HG03354 (cell line): ENCODE results near the gene ARFGAP2.

ENCODE experiments used
- ATAC-seq: cut with Tn5 transposase; IDR thresholded peaks from one replicate; pipeline ENCODE4 v1.9.1; 2021; ENCODE audit warnings: mild to moderate bottlenecking; ENCODE audit not compliant: unreplicated experiment, poor library complexity, severe bottlenecking

The ARFGAP2 gene

GRCh38 chr11:47188259-47188658 is 11.6 kb upstream of the ARFGAP2 start:
- no peak for ATAC-seq

GRCh38 chr11:47187723-47188122 is 11.0 kb upstream of the ARFGAP2 start:
- ATAC-seq: no peak

GRCh38 chr11:47186700-47187695 is 10.3 kb upstream of the ARFGAP2 start:
- ATAC-seq: peak; percentile 28

- peak; percentile 68 for ATAC-seq
These were observed 9.5 kb upstream of the ARFGAP2 start, which contains the start of gene PACSIN3 for GRCh38 chr11:47186076-47186699. TSS of gene PACSIN3 (minus strand) at chr11:47186434. CDS start at chr11:47182727, 3,707 bp downstream.

DNA sequence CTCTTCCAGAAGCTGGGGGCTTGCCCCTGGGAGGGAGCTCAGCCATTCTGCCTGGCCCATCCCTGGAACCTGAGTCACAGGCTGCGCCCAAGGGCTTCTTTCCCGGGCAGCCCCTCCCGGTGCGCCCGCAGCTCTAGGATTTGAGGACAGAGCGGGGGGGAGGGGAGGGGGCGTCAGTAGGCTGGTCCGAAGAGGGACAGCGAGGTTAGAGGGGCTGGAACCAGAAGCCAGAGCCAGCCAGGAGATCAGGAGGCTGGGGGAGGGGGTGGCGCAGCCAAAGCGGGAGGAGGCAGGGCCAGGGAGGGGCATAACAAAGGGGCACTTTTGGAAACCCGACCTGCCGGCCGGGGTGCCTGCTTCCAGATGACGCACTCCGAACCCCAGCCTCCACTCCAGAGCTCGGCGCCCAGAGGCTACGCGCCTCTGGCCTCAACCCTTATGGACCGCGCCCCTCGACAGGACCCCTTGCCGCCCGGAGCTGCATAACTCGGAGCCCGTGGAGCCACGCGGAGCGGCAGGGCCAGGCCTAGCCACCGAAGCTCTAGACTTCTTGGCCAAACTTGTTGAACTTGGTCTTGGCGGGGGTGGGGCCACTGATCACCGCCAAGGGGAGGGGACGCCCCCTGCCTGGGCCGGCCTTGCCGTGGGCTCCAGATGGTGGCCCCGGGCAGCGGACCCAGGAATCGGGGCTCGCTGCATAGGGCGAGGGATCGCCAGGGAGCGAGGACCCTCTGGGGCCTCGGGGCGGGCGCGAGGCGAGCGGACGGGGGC is 8.8 kb upstream of the ARFGAP2 start:
- peak; percentile 13 for ATAC-seq

- ATAC-seq: no peak
These were observed 8.1 kb upstream of the ARFGAP2 start for GRCh38 chr11:47184711-47185304.

GRCh38 chr11:47183969-47184368 is 7.3 kb upstream of the ARFGAP2 start:
- no peak for ATAC-seq

- no peak for ATAC-seq
These were observed 6.6 kb upstream of the ARFGAP2 start for GRCh38 chr11:47183031-47183856.

DNA sequence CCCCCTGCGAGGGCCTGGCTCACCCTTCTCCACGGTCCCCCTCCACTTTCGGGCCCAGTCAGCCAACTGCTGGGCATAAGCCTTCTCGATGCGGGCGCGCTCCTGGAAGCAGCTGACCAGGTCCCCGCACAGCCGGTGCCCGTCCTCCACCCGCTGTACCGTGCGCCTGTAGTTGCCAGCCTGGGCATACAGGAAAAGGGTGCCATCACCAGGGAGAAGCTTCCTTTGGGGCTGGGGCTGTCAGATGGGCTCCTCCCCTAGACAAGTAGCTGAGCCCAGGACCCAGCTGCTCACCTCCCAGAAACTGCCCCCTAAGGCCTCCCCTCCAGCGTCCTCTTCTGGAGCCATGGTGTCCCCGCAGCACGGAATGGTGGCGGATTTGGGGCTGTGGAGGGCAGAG is 5.7 kb upstream of the ARFGAP2 start:
- ATAC-seq: no peak

DNA sequence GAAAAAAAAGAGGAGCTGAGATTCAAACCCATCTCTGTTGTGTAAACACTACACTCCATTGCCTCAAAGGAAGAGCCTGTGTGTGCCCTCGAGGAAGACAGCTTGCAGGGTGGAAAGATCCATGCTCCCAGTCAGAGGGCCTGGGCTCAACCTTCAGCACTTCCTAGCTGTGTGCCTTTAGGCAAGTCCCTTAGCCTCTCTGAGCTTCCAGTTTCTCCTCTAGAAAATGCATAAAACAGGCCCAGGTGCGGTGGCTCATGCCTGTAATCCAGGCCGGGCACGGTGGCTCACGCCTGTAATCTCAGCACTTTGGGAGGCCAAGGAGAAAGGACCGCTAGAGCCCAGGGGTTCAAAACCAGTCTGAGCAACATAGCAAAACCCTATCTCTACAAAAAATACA is 4.6 kb upstream of the ARFGAP2 start:
- no peak for ATAC-seq

- ATAC-seq: no peak
These were observed 3.5 kb upstream of the ARFGAP2 start for GRCh38 chr11:47180006-47180787.

DNA sequence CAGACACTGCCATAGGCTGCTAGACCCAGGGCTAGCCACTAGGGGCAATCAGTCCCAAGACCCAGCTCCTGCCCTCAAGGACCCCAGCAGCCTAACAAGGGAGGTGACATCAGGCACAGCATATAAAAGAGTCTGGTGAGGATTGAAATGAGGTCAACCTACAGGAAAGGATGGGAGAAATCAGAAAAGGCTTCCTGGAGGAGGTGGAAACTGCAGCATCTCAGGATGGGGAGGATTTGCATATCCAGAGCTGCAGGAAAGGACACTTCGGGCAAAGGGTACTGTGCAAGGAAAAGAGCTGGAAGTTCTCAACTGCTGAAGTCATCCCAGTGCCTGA is 2.9 kb upstream of the ARFGAP2 start:
- ATAC-seq: peak; percentile 31

DNA sequence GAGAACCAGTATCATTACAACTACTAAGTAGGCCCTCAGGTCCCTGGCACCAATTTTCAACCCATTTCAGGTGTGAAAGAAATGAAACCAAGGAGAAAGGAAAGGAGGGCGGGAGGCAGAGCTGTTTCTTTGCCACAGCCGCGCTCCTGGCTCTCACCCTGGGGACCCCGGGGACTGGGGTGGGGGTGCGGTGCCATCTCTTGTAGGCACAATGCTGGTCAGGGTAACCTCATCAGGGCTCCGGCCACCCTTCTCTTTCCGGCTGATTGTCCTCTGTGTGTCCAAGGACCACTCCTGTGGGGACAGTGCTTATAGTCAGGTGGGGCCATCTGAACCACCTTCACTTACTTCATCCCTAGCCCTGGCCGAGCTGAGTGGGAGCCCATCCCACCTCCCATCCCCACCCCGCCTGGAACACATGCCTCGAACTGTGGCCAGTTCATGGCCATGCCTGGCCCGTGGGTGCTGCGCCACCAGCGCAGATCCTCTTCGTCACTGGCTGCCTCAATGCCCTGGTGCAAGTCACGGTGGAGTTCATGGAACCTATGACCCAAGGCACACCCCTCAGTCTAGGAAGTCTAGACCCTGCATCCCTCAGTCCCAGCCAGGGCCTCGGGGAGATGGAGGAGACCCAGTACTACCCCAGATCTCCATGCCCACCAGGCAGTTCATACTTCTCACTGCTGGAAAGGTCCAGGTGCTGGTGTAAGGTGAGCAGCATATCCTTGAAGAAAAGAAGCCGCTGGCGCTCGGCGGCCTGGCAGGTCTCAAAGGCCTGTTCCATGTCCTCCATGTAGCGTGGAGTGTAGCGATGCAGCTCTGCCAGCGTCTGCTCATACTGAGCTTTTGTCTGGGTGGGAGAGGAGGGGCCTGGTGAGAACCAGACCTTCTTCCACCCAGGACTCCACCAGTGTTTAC is 2.3 kb upstream of the ARFGAP2 start:
- no peak for ATAC-seq

DNA sequence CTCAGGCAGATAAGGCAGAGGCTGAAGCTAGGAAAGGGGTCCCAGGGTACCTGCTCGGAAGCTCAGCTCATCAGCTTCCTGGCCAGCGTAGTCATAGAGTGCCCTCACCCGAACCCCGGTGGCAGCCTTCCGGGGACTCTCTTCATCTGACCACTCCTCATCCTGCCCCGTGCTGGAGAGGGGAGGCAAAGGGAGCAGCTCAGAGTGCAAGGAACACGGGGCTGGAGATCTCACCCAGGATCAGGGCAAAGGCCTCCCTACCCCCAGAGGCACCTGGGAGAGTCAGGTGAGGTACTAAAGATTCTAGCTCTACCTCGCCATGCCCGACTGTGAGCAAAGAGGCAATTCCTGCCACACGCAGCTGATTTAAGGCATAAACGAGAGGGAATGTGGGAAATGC is 1.6 kb upstream of the ARFGAP2 start:
- ATAC-seq: no peak

- no peak for ATAC-seq
These were observed 1.2 kb upstream of the ARFGAP2 start for GRCh38 chr11:47177846-47178245.

DNA sequence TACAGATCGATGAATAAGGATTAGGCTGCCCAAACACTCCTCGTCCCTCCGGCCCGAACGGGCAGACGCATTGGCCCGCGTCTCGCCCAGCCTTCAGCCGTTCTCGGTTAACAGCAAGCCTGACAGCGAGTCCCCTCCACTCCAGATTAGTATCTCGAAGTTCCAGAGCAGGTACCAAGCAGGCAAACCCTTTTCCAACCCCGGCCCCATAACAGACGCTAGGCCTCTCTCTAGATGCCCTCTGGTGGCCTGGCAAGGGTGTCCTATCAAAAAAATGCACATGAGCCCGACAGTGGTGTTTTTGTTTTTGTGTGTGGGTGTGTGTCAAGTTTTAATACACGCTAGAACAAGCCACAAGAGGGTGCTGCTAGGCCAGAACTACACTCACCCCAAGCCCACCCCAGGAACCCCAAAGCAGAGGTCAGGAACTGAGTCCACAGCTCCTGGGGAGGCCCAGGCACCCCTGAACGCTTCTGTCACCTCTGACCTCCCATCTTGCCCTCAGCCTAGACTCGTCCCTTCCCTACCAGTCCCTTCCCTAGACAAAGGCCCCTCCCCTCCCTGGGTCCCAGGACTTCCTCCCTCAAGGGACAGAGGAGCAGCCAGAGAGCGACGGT is 658 bp upstream of the ARFGAP2 start:
- ATAC-seq: peak; percentile 57

DNA sequence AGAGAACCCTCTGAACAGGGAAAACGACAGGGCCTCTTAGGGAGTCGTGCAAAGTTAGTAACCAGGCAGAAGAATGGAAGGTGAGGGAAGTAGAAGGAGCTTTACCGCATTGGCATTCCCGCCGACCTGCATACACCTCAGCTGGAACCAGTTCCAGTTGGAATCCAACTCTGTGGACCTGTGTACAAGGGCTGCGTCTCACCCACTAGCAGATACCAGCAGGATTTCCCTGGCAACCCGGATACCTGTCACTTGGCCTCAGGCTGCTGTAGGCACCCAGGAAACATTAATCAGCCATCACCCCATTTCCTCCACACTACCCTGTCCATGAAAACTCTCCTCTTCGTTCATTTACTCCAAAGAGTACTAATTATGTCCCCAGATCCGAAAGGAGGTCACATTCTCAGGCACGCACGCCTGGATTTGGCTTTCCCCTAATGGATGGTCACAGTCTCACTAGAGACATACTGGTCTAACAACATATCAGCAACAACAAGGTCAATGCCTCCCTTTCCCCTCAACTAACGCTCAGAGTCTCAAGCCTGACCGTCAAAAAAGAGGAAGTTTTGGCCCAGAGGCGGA is 842 bp downstream of the ARFGAP2 start:
- no peak for ATAC-seq
